Natural killer cell (primary cell): Measurements from ENCODE around the gene MGLL. TPM values are rescaled to one million over a fixed set of nuclear protein-coding genes. Genes with fewer than 3 reads are reported as not detected.

Experiments used
- ATAC-seq, 3 donors: fragments of 150-1000 bp in 2 of 3; fragments of 200-7000 bp in 1 of 3; cut with Tn5 transposase; 1 replicate in 1 of 3; 2 replicates in 2 of 3; pipeline ENCODE4 v1.10.0; 2021; ENCODE audit warnings: mild to moderate bottlenecking in 2 of 3, moderate library complexity in 2 of 3
- DNase-seq, 2 donors: peaks; one replicate each; pipeline versions ENCODE4 v3.0.0 to v3.0.0-alpha.2; 2013 to 2021; ENCODE audit warnings: mixed read lengths in 1 of 2
- H3K27ac ChIP-seq: one replicate; pipeline ENCODE4 v1.5.1; 2013; ENCODE audit warnings: mild to moderate bottlenecking, low read length
- H3K27me3 ChIP-seq: one replicate; pipeline ENCODE4 v1.6.1; 2013; ENCODE audit warnings: low read length; ENCODE audit not compliant: control insufficient read depth, insufficient read depth
- H3K36me3 ChIP-seq: one replicate; pipeline ENCODE4 v1.6.1; 2013; ENCODE audit warnings: low read length; ENCODE audit not compliant: control insufficient read depth, insufficient read depth
- H3K4me1 ChIP-seq: one replicate; pipeline ENCODE4 v1.6.1; 2013; ENCODE audit warnings: low read length; ENCODE audit not compliant: control insufficient read depth, insufficient read depth
- H3K4me3 ChIP-seq: one replicate; pipeline ENCODE4 v1.5.1; 2013; ENCODE audit warnings: low read length
- H3K9me3 ChIP-seq: one replicate; pipeline ENCODE4 v1.6.1; 2013; ENCODE audit warnings: low read length; ENCODE audit not compliant: control insufficient read depth, insufficient read depth
- H3K27ac Mint-ChIP-seq, 2 donors: one replicate each; pipeline ENCODE4 v1.8.0; 2022; ENCODE audit warnings: mild to moderate bottlenecking in 2 of 2, mixed read lengths in 2 of 2, moderate library complexity in 1 of 2
- H3K27me3 Mint-ChIP-seq, 2 donors: one replicate each; pipeline ENCODE4 v1.8.0; 2022; ENCODE audit warnings: low read depth in 2 of 2, mixed read lengths in 2 of 2
- H3K36me3 Mint-ChIP-seq: one replicate; pipeline ENCODE4 v1.8.0; 2022; ENCODE audit warnings: mixed read lengths
- H3K4me1 Mint-ChIP-seq, 2 donors: one replicate each; pipeline ENCODE4 v1.8.0; 2022; ENCODE audit warnings: mixed read lengths in 2 of 2
- H3K4me3 Mint-ChIP-seq: one replicate; pipeline ENCODE4 v1.8.0; 2022; ENCODE audit warnings: mild to moderate bottlenecking, moderate library complexity, mixed read lengths
- H3K9me3 Mint-ChIP-seq, 2 donors: one replicate each; pipeline ENCODE4 v1.8.0; 2022; ENCODE audit warnings: mixed read lengths in 2 of 2
- WGBS: methylation state at CpG from one replicate; pipeline ENCODE4 v1.1.7; 2013; ENCODE audit warnings: missing lambda C conversion rate; ENCODE audit not compliant: insufficient coverage; 5-methylcytosine and 5-hydroxymethylcytosine counted together
- intact Hi-C: fragments of 100-400 bp; cut with micrococcal nuclease; formaldehyde crosslinking; loops from one replicate; pipeline ENCODE4 v1.14.2; 2022
- total RNA-seq, 4 donors: library from RNA; stranded (reverse); fragments of 120-200 nt in 1 of 4; gene quantifications; one replicate each; pipeline versions ENCODE4 v1.2.3 to v1.2.4, GENCODE V29; 2013 to 2022
- TF ChIP-seq, protein P1 (sequence below): fragments of 200-600 bp; IDR thresholded peaks from one replicate; pipeline ENCODE4 v1.8.0; 2022; ENCODE audit warnings: antibody characterized with exemption

Gene MGLL
- total RNA-seq, 3 donors from 2014 or later (not counting 1 experiment from before 2014, with no cell fraction given), result 2.7 to 4.6 (median 3.0) TPM

DNA sequence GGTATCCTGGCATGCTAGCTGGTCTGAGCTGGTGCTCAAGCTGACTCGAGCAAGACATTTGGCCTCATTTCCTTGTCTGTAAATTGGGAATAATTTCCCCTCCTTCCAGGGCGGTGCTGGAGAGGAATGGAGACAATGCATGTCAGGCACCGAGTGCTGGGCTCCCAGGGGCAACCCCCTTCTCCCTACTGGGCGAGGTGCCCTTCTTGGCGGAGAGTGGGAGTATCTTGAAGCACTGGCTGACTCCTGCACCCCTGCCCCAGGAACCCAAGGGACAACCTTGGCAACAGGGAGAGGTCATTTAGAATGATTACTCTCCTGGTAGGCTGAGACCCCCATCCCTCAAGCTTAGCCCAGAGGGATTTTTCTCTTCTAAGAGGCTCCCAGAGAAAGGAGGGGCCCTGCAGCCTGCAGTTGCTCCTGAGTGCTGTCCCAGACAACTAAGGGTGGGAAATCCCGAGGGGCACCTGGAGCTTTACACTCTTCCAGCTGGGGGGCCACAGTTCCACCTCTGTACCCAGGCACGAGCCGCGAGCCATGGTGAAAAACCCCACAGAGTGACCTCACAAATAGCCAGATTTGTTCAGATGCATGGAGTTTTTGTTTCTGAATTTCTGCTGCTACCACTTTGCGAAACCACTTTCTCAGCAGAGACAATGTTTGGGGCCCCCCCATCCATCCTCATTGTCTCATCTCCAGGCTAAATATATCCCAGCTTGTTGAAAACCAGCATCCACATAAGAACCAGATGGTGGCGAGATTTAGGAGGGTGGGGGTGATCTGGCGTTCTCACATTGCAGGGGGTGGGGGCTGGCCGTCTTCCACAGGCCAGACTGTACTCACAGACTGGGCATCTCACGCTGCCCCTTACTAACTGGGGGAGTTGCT lies 104.7 kb downstream of the MGLL start:
- intact Hi-C loops, result no loop called here
- H3K9me3 Mint-ChIP-seq, result no peaks in the 10 kb centered on the region
- Histone ChIP-seq H3K36me3 (no peaks in the 10 kb centered on the region), H3K9me3 (no peaks in the 10 kb centered on the region), H3K4me1 (no peaks in the 10 kb centered on the region), H3K4me3 (no peak overlapping the region), H3K27ac (no peak overlapping the region), H3K27me3 (no peaks in the 10 kb centered on the region)
- no peak for ATAC-seq
- DNase-seq, result no peak
- H3K36me3 Mint-ChIP-seq, result no peaks in the 10 kb centered on the region
- H3K27me3 Mint-ChIP-seq, result no peaks in the 10 kb centered on the region
- TF ChIP-seq, protein P1, sequence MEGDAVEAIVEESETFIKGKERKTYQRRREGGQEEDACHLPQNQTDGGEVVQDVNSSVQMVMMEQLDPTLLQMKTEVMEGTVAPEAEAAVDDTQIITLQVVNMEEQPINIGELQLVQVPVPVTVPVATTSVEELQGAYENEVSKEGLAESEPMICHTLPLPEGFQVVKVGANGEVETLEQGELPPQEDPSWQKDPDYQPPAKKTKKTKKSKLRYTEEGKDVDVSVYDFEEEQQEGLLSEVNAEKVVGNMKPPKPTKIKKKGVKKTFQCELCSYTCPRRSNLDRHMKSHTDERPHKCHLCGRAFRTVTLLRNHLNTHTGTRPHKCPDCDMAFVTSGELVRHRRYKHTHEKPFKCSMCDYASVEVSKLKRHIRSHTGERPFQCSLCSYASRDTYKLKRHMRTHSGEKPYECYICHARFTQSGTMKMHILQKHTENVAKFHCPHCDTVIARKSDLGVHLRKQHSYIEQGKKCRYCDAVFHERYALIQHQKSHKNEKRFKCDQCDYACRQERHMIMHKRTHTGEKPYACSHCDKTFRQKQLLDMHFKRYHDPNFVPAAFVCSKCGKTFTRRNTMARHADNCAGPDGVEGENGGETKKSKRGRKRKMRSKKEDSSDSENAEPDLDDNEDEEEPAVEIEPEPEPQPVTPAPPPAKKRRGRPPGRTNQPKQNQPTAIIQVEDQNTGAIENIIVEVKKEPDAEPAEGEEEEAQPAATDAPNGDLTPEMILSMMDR, result no peak
- no peak overlapping the region for H3K4me3 Mint-ChIP-seq
- no peak overlapping the region for H3K27ac Mint-ChIP-seq
- no peaks in the 10 kb centered on the region for H3K4me1 Mint-ChIP-seq
- WGBS, result 77% methylated on average over 14 of the region's 14 CpGs

DNA sequence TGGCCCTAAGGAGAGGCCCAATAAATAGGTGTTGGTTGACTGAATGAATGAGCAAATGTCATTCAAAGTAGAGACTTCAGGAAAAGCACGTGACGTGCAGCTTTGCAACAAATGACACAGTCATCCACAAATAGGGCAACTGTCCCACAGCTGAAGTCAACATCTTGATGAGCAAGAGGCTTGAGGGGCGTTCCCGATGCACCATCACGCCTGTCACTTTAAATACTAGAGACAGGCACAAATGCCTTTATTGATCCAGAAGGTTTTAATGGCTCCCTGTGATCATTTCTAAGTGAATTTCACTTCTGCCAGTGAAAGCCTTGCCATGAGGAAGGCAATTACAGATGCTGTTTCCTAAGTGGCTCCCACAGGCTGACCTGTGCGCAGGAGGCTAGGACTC lies 105.9 kb downstream of the MGLL start:
- intact Hi-C loops, result no loop called here
- WGBS, result 91% methylated on average over 6 of the region's 6 CpGs
- H3K4me3 Mint-ChIP-seq, result no peak overlapping the region

DNA sequence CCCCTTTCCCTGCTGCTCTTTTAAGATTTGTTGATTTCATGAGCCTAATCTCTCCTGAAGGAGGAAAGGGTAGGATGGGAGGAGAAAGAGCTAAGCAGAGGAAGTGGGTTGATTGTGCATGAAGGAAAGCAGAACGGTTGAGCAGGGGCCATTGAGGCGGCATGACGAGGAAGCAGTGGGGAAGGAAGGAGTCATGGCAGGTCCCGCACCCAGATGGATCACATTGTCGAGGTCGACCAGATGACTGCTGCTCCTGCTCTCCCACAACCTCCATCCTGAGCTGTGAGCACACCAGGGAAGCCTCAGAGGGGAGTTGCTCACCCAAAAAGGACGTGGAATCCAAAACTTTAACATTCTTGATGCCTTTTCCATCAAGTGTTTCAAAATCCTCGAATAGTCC lies 106.8 kb downstream of the MGLL start:
- no peaks in the 10 kb centered on the region for H3K9me3 ChIP-seq
- Mint-ChIP-seq H3K27me3 (no peaks in the 10 kb centered on the region), H3K4me1 (no peaks in the 10 kb centered on the region), H3K27ac (no peak overlapping the region), H3K36me3 (no peaks in the 10 kb centered on the region), H3K9me3 (no peaks in the 10 kb centered on the region), H3K4me3 (no peak overlapping the region)
- TF ChIP-seq, protein P1, result no peak
- H3K36me3 ChIP-seq, result no peaks in the 10 kb centered on the region
- no peaks in the 10 kb centered on the region for H3K27me3 ChIP-seq
- H3K4me1 ChIP-seq, result no peaks in the 10 kb centered on the region
- no peak overlapping the region for H3K27ac ChIP-seq
- no peak for DNase-seq
- 74% methylated on average over 8 of the region's 8 CpGs for WGBS
- intact Hi-C loops, result no loop called here
- ATAC-seq, result no peak
- H3K4me3 ChIP-seq, result no peak overlapping the region

More for the DNA sequence above, 105.9 kb downstream of the MGLL start:
- no peaks in the 10 kb centered on the region for H3K4me1 ChIP-seq
- Mint-ChIP-seq H3K27ac (no peak overlapping the region), H3K9me3 (no peaks in the 10 kb centered on the region), H3K27me3 (no peaks in the 10 kb centered on the region), H3K4me1 (no peaks in the 10 kb centered on the region), H3K36me3 (no peaks in the 10 kb centered on the region)
- no peaks in the 10 kb centered on the region for H3K36me3 ChIP-seq
- H3K9me3 ChIP-seq, result no peaks in the 10 kb centered on the region
- no peak overlapping the region for H3K4me3 ChIP-seq
- no peak for ATAC-seq
- no peak overlapping the region for H3K27ac ChIP-seq
- TF ChIP-seq, protein P1, result no peak
- no peak for DNase-seq
- H3K27me3 ChIP-seq, result no peaks in the 10 kb centered on the region
